Heart left ventricle (tissue), 13 donors: ENCODE measurements around the gene AKAP12.

Source experiments
- CTCF ChIP-seq, 12 donors: fragments of 200-600 bp; sonication (generic) in 4 of 12; IDR thresholded peaks; one replicate each; pipeline versions ENCODE4 v1.5.0 to v1.8.0; 2018 to 2022; ENCODE audit warnings: antibody characterized with exemption in 12 of 12, mild to moderate bottlenecking in 5 of 12
- POLR2A ChIP-seq, 2 donors: fragments of 450-650 bp; IDR thresholded peaks; one replicate each; pipeline ENCODE4 v1.6.1; 2017; ENCODE audit warnings: antibody characterized with exemption in 2 of 2, mild to moderate bottlenecking in 2 of 2, moderate library complexity in 2 of 2
- donor health status: ischemic (EF 13 %, LVEDD 7.1; RV severe dilation, severe dysfunction).
- donor health status: DM: no; HTN: yes; CAD: no.
- donor health status: DM: no; HTN: no; CAD: no.
- donor health status: ischemic (EF 25% LVEDD 6.9; RV normal size, moderate dysfunction).
- donor health status: ischemic (EF 25% LVEDD 5.7; RV mildly dilated, moderate dysfunction).
- donor health status: ischemic (EF 35%, LVEDD 5.7; RV mildly dilated, moderate dysfunction).
- donor health status: nonischemic (EF 11% LVEDD 7.7; RV severe dilation, severe dysfunction).
- donor health status: DM: yes; HTN: yes; CAD: no.
- donor health status: PGD.
- donor health status: ischemic (EF 29% LVEDD 5.4; RV normal size, mild dysfunction).
- donor health status: nonischemic (EF 23%, LVEDD 6.1; RV moderate dilation, normal function).

- TF ChIP-seq CTCF (IDR thresholded peaks at IDR 0.05) = no peak
- TF ChIP-seq POLR2A (IDR thresholded peaks at IDR 0.05) = no peak
Observed at GRCh38 chr6:151372164-151372563, 132.4 kb downstream of the AKAP12 start.
